ENCODE data around the gene FOXL2NB.

FOXL2NB gene

DNA sequence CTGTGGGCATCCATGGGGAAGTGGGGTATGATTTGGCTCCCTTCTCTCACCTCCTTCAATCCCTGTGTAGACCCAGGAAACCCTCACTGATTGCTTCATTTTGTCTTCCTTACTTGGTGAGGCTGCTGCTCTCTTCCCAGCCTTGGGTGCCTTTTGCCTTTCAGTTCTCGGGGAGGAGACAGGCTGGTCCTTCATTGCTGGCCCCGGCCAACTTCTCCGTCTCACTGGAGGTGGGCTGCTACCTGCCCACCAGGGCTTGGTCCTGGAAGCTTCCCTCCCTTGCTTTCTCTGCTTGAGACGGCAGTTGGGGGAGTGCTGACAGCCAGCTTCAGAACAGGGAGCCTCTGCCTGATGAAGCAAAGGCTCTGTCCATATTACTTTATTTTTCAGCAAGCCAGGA, 4.7 kb upstream of the FOXL2NB start:
- Histone ChIP-seq H3K9ac (ENCODE audit: low read length) (no peak overlapping the region), H3K4me3 (ENCODE audit: insufficient read depth, low read length, poor library complexity, severe bottlenecking) (no peak overlapping the region), H3K4me2 (ENCODE audit: low read depth, low read length, poor library complexity, severe bottlenecking) (no peak overlapping the region)

GRCh38 chr3:138942861-138943623, 4.0 kb upstream of the FOXL2NB start:
- TF ChIP-seq CTCF (IDR thresholded peaks at IDR 0.05; ENCODE audit: insufficient read depth, low read length, poor library complexity, severe bottlenecking) = no peak
- TF ChIP-seq EZH2phosphoT487 (conservative IDR thresholded peaks at IDR 0.05; ENCODE audit: low read length) = no peak
- no peaks in the 10 kb centered on the region for H3K27me3 ChIP-seq (ENCODE audit: low read length)
- no peak overlapping the region for H3K4me3 ChIP-seq (ENCODE audit: insufficient read depth, low read length, poor library complexity, severe bottlenecking)
- no peaks in the 10 kb centered on the region for H3K9me3 ChIP-seq (ENCODE audit: insufficient read depth, low read length)
- H3K9me2 ChIP-seq (replicated peaks; ENCODE audit: insufficient read depth, low read length) = no peaks in the 10 kb centered on the region
- H3K79me2 ChIP-seq (ENCODE audit: insufficient read depth, low read length) = no peaks in the 10 kb centered on the region
- no peak overlapping the region for H2AFZ ChIP-seq (ENCODE audit: low read depth, low read length, severe bottlenecking)
- no peaks in the 10 kb centered on the region for H3F3A ChIP-seq (ENCODE audit: insufficient read depth)
- H3K36me3 ChIP-seq (ENCODE audit: low read length) = no peaks in the 10 kb centered on the region
- H4K20me1 ChIP-seq (ENCODE audit: low read depth, low read length) = no peaks in the 10 kb centered on the region
- H3K4me2 ChIP-seq (ENCODE audit: low read depth, low read length, poor library complexity, severe bottlenecking) = no peak overlapping the region
- H3K27ac ChIP-seq (ENCODE audit: low read depth, low read length) = no peak overlapping the region
- H3K9ac ChIP-seq (ENCODE audit: low read length) = no peak overlapping the region

More for the DNA sequence above, 4.7 kb upstream of the FOXL2NB start:
- Histone ChIP-seq H4K20me1 (ENCODE audit: low read depth, low read length) (no peaks in the 10 kb centered on the region), H3F3A (ENCODE audit: insufficient read depth) (no peaks in the 10 kb centered on the region), H3K9me2 (replicated peaks; ENCODE audit: insufficient read depth, low read length) (no peaks in the 10 kb centered on the region), H3K9me3 (ENCODE audit: insufficient read depth, low read length) (no peaks in the 10 kb centered on the region), H3K27ac (ENCODE audit: low read depth, low read length) (no peak overlapping the region), H2AFZ (ENCODE audit: low read depth, low read length, severe bottlenecking) (no peak overlapping the region), H3K79me2 (ENCODE audit: insufficient read depth, low read length) (no peaks in the 10 kb centered on the region), H3K27me3 (ENCODE audit: low read length) (no peaks in the 10 kb centered on the region), H3K36me3 (ENCODE audit: low read length) (no peaks in the 10 kb centered on the region)
- no peak for TF ChIP-seq CTCF (IDR thresholded peaks at IDR 0.05; ENCODE audit: insufficient read depth, low read length, poor library complexity, severe bottlenecking)
- TF ChIP-seq EZH2phosphoT487 (conservative IDR thresholded peaks at IDR 0.05; ENCODE audit: low read length) = no peak

- no peaks in the 10 kb centered on the region for H3K27me3 ChIP-seq (ENCODE audit: low read length)
- no peak overlapping the region for H3K27ac ChIP-seq (ENCODE audit: low read depth, low read length)
- H3K4me3 ChIP-seq (ENCODE audit: insufficient read depth, low read length, poor library complexity, severe bottlenecking) = no peak overlapping the region
- no peaks in the 10 kb centered on the region for H3K9me3 ChIP-seq (ENCODE audit: insufficient read depth, low read length)
- no peaks in the 10 kb centered on the region for H3K9me2 ChIP-seq (replicated peaks; ENCODE audit: insufficient read depth, low read length)
- H3F3A ChIP-seq (ENCODE audit: insufficient read depth) = no peaks in the 10 kb centered on the region
- no peaks in the 10 kb centered on the region for H3K79me2 ChIP-seq (ENCODE audit: insufficient read depth, low read length)
- no peak overlapping the region for H3K9ac ChIP-seq (ENCODE audit: low read length)
- TF ChIP-seq EZH2phosphoT487 (conservative IDR thresholded peaks at IDR 0.05; ENCODE audit: low read length) (no peak), CTCF (IDR thresholded peaks at IDR 0.05; ENCODE audit: insufficient read depth, low read length, poor library complexity, severe bottlenecking) (no peak)
- no peak overlapping the region for H2AFZ ChIP-seq (ENCODE audit: low read depth, low read length, severe bottlenecking)
- no peak overlapping the region for H3K4me2 ChIP-seq (ENCODE audit: low read depth, low read length, poor library complexity, severe bottlenecking)
- no peaks in the 10 kb centered on the region for H4K20me1 ChIP-seq (ENCODE audit: low read depth, low read length)
- no peaks in the 10 kb centered on the region for H3K36me3 ChIP-seq (ENCODE audit: low read length)
Observed at GRCh38 chr3:138943724-138944653, 3.0 kb upstream of the FOXL2NB start.

All from SU-DHL-6 (cell line).